CD4-positive, alpha-beta T cell treated with Interleukin-12 subunit alpha and Interleukin-12 subunit beta, for 1 hour (primary cell): ENCODE data around the gene DLG2.
"Not testable (repeated sequence)": the region's sequence is repeated elsewhere in the genome, so short reads cannot be mapped to it uniquely, and the experiment has no call there.

ENCODE experiments used
- DNase-seq: peaks from one replicate; pipeline ENCODE4 v3.0.0-alpha.2; 2020

Gene DLG2

DNA sequence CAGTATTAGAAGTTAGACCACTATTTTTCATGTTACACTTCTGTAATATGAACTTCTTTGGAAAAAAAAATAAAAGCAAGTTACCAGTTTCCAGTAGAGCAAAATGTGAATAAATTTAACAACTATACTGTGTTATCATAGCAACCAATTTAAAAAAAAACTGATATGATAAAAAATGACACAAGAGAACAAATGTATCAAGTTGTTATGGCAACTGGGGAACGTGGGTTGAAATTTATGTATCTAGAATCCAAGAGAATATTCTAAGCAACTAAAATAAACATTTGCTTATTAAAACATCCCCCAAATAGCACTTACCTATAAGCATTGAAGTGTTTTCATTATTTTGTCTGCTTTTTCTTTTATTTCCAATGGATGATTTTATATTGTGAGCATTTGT lies 442.4 kb downstream of the DLG2 start:
- DNase-seq = no peak

DNA sequence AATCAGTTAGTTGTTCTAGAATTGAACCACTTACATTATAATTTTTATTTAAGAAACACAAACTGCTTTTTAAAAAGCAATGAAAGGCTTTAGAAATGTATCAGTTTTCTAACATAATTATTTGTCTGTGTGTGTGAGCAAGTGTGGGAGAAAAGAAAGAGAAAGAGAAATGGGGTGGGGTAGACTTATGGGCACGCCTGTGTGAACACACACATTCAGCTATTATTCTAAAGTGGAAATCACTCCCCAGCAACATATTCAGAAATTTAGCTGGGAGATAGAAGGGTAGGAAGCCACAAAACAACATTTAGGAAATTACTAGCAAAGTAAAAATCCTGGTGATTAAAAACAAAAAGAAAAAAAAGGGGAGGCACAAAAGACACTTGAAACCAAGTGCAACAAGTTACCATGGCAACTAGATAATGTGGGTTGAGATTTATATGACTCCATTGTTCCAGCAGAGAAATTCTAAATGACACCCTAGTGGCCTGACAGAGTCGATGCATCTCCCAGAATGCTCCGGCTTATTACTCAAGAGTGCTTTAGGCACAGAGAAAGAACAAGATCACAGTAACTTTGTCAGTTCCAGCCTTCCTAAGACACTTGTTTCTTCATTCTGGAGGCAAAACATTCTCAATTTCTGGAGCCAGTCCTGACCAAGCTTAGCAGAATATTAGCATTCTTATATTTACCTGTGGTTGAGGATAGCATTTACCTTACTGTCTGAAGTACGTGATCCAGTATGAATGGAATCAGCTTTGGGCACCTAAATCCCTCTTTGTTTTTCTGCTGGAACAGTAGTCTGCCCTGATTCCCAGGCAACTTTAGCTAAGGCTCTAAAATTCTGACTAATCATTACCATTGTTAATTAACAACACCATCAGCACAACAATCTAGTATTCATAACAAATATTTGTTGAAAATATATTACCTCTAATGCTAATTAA lies 444.4 kb downstream of the DLG2 start:
- DNase-seq = no peak

DNA sequence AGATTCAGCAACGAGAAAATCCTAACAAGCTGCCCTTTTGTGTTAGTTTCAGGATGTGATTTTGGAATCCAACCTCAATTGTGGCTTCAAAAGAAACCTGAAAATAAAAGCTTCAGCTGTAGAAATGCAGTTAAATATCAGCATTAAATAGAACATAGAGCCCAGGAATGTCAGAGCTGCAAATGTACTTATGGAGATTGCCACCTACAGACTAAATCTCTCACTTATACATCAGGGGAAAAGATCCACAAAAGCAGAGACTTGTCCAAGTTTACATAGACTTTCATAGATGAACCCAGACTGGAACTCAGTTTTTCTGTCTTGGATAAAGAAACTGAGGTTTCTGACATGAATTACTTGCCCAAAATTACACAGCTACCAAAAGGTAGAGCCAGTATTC lies 446.6 kb downstream of the DLG2 start:
- DNase-seq = no peak

DNA sequence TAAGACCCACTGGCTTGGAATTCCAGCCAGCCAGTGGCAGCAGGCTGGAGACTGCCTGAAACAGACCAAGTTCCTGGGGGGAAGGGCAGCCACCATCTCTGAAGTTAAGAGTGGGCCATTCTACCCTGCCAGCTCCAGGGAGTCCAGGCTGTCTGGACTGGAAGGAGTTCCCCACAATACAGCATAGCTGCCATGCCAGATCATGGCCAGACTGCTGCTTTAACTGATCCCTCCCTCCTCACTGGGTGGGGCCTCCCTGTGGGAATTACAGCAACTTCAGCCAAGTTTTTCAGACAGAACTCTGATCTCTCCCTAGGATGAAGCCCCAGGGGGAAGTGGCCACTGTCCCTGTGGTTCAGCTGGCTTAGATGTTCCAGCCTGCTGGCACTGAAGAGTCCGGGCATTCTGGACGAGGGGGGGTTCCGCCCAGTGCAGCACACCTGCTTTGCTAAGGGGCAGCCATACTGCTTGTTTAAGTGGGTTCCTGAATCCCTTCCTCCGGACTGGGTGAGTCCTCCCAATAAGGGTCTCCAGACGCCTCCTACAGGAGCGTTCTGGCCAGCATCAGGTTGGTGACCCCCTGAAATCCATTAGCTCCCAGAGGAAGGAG lies 455.4 kb downstream of the DLG2 start:
- no peak for DNase-seq

GRCh38 chr11:85170184-85170583 lies 457.0 kb downstream of the DLG2 start:
- no peak for DNase-seq

- no peak for DNase-seq
Measured at GRCh38 chr11:85167471-85167870, 459.7 kb downstream of the DLG2 start.

DNA sequence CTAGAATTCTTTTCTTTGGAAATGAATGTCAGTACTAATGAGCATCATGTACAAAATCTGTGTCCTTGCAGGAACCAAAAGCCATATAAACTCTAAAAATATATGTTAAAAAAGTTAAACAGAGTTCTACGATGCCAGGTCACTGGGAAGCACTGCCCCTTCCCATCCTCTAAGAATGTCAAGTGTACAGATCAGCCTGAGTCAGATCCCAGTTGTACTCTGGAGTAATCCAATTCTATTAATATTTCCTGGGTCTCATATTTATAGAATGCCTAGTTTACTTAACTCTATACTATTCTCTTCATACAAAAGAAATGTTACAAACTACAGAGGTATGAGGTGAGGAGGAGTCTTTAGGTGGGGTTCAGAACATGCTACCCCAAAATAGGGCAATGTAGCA lies 460.1 kb downstream of the DLG2 start:
- DNase-seq = no peak

DNA sequence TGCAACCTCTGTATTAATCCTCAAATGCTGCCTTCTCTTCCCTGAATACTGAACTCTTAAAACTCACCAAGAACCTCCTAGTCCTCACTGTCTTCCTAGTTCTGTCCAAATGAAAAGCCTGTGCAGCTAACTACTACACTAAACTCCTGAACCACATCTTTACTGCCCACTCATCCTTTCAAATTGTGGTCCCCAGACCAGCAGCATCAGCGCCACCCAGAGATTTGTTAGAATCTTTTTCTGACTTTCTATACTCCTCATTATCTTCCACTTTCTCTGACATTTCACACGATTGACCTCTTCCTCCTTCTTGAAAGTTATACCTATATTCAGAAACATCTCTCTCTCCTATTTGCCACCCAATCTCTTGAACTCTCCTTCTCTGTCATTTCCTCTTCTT lies 461.3 kb downstream of the DLG2 start:
- DNase-seq = no peak

- DNase-seq = no peak
Measured at GRCh38 chr11:85164743-85165142, 462.4 kb downstream of the DLG2 start.

- no peak for DNase-seq
Measured at GRCh38 chr11:85154294-85154693, 472.9 kb downstream of the DLG2 start.

GRCh38 chr11:85137597-85137996 lies 489.5 kb downstream of the DLG2 start:
- DNase-seq = no peak

GRCh38 chr11:85133636-85134035 lies 493.5 kb downstream of the DLG2 start:
- no peak for DNase-seq

- DNase-seq = no peak
Measured at GRCh38 chr11:85132851-85133585, 494.1 kb downstream of the DLG2 start.

- no peak for DNase-seq
Measured at GRCh38 chr11:85127349-85127748, 499.8 kb downstream of the DLG2 start.

DNA sequence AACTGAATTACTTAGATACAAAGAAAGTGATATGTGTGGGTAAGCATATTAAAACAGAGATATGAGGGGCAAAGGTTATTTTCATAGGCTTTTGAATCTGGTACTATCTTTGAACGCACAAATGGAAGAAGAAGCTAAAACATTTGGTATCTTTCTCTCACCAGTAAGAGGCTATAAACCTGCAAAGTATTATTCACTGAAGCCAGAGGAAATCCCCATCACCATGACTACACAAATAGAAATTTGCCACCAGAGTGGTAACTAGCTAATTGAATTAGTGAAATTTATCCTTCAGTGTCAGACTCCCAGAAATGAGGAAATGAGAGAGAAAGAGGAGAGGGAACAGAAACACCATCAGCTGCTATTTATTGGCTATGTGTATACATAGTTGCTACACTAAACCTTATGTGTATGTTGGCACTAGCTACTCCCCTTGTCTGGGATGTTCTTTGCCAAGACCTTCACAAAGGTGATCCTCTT lies 503.4 kb downstream of the DLG2 start:
- DNase-seq = no peak

DNA sequence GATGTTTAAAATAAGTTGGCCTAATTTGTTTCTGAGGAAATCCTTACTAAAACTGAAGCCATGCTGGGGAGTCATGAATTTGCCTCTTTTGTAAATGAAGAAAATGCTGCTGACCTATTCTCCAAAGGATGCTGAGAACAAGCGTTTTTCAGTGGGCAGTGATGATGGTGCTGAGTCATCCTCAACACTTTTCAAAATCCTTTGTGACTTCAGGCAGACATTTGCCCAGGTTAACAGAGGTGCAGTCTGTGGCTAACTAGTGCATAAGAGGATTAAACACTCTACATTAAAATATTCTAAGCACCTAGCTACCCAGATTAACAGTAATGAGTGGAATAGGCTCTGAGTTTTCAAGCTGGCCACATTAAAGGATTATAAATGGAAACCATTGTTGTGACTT lies 509.0 kb downstream of the DLG2 start:
- no peak for DNase-seq

DNA sequence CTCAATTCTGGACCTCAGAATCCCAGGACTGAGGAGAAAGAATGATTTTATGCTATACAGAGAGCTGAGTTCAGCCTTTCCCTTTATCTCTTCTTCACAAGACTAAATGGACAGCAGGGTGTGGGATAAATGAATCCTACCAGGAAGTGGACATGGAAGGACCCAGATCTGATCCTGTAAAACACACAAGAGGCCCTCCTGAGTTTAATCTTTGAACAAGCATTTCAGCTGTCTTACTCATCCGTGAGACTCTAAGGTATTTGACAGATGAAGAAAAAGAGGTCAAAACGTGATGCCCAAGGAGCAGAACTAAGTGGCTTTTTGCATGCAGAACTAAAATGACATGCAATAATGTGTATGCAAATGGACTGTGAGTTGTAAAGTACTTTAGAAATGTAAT lies 511.3 kb downstream of the DLG2 start:
- DNase-seq = no peak

DNA sequence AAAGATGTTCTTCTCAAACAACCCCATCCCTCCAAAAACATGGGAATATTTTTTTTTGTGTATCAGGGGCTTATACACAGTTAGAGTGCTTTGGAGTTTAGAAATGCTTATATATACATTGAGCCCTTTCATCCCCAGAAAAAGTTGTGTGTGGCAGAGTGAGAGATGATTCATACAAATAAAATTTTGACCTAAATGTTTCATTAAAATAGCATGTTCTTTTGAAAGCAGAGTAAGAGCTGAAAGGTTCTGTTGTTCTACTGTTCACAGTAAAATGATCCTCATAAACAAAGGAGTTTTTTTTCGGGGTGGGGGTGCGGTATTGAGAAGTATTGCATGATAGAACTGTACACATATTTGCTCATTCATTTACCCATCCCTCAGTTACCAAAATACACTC lies 512.4 kb downstream of the DLG2 start:
- DNase-seq = no peak

GRCh38 chr11:85110246-85110645 lies 516.9 kb downstream of the DLG2 start:
- not testable (repeated sequence) for DNase-seq

- no peak for DNase-seq
Measured at GRCh38 chr11:85109141-85109540, 518.0 kb downstream of the DLG2 start.

DNA sequence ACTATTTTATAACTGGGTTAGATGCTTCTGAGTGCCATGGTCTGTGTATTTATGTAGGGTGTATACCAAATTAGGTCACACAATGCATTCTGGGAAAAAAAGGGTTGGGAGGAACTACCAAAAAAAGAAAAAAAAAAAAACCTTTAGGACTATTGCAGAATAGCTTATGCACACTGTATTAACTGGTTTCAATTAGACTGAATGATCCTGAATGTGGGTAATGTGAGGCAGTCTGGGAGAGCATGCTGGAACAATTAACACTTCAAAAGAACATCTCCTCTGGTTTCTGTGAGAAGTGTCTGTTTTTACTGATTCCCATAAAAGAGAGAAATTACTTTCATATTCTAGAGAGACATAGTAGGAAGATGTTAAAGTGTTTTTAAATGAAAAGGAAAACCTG lies 521.3 kb downstream of the DLG2 start:
- DNase-seq = no peak

DNA sequence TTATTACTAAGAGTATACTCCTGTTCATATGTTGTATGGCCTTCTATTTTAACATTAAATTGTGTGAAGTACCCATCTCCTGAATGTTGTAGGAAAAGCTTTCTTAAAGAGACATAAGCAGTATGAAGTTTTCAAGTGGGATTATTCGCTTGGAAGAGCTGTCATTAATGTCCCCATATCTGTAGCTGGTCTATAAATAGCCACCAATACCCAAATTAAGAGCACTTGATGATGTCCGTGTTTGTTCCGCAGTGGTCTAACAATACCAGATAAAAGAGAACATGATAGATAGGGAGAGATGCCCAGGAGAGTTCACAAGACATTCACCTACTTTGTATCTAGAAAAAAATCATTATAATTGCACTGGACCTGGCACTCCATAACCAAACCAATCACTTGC lies 527.6 kb downstream of the DLG2 start:
- no peak for DNase-seq

DNA sequence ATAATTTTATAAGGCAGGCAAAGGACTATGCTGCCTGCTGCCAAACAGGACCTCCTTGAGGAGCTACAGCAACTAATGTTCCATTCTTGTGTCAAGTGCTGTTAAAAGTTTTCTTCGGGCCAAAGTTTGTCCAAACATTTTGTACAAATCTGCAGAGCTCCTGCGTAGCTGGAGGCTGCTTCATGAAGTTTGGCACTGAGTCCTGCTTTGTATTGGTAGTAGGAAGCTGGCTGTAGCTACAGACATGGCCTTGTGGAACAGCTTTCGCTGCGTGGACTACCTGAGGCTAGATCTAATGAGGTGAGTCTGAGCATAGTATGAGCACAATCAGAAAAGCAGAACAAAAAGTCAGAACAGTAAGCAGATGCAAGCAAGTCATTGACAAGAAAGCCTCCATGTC lies 528.1 kb downstream of the DLG2 start:
- DNase-seq = no peak

DNA sequence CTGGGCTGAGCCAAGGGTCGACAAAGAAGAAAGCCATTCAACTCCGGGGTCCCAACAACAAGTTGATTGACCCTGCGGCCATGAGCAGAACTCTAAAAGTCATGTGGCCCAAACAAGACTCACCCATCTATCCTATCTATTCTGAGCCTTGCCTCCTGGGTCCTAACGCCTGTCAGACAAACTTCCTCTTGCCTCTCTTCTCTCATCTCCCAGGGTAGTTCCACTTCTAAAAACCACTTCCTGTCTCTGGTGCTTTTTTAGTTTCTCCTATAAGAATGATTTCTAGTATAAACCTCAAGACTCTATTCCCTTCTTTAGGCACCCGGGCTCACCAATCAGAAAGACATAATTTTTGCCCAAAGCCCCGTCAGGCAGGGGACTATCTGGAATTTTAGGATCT lies 530.2 kb downstream of the DLG2 start:
- DNase-seq = no peak
